GM21576 (cell line): ENCODE results near the gene PATZ1.
"Not testable (repeated sequence)": the region's sequence is repeated elsewhere in the genome, so short reads cannot be mapped to it uniquely, and the experiment has no call there.

Source experiments
- ATAC-seq: cut with Tn5 transposase; IDR thresholded peaks from one replicate; pipeline ENCODE4 v1.9.1; 2021; ENCODE audit warnings: mild to moderate bottlenecking, moderate library complexity; ENCODE audit not compliant: unreplicated experiment

PATZ1 gene, protein sequence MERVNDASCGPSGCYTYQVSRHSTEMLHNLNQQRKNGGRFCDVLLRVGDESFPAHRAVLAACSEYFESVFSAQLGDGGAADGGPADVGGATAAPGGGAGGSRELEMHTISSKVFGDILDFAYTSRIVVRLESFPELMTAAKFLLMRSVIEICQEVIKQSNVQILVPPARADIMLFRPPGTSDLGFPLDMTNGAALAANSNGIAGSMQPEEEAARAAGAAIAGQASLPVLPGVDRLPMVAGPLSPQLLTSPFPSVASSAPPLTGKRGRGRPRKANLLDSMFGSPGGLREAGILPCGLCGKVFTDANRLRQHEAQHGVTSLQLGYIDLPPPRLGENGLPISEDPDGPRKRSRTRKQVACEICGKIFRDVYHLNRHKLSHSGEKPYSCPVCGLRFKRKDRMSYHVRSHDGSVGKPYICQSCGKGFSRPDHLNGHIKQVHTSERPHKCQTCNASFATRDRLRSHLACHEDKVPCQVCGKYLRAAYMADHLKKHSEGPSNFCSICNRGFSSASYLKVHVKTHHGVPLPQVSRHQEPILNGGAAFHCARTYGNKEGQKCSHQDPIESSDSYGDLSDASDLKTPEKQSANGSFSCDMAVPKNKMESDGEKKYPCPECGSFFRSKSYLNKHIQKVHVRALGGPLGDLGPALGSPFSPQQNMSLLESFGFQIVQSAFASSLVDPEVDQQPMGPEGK

DNA sequence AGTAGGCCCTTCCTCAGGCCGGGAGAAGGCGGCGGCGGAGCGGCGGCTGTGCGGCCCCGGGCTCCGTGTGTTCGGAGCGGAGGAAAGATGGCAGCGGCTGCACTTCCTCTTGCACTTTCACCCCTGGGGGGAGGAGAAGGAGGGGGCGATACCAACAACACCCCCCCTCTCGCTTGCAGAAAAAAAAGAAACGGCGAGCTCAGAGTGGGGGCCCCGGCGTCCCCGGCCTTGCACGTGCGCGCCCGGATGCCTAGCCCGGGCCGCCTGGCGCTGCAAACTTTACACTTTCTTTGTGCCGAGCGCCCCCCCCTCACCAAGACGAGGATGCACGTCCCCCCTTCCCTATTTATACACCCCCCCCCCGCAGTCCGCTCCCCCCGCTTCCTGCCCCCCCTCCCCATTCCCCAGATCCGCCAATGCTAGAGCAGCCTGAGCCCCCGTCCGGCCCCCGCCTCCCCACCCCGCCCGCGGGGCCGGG lies at the start of gene PATZ1:
TSS of gene PATZ1 (minus strand) at position 92 of the 478 bp plus-strand sequence. CDS start 744 bp downstream, outside the sequence.
- no peak for ATAC-seq

DNA sequence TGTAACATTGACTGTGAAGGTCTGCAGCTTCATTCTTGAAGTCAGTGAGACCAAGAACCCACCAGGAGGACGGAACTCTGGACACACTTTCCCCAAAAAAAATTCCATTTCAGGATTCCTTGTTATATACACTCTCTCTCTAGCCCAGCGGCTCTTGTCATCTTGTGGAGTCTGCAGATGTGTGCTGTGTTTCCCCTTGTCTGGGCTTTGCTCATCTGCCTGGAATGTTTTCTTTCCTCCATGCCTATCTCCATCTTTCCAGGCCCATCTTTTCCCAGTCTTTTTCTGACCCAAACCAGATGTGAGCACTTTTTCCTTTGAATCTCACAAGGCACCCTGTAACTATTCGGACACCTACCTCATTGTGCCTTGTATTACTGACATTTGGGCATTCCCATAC lies 48.2 kb upstream of the PATZ1 start:
- no peak for ATAC-seq

DNA sequence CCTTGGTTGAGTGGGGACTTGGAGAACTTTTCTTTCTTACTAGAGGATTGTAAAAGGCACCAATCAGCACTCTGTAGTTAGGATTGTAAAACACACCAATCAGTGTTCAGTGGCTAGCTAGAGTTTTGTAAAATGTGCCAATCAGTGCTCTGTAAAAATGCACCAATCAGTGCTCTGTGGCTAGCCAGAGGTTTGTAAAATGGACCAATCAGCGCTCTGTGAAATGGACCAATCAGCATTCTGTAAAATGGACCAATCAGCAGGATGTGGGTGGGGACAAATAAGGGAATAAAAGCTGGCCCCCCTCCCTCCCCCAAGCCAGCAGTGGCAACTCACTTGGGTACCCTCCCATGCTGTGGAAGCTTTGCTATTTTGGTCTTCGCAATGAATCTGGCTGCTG lies 47.7 kb upstream of the PATZ1 start:
- ATAC-seq: no peak

DNA sequence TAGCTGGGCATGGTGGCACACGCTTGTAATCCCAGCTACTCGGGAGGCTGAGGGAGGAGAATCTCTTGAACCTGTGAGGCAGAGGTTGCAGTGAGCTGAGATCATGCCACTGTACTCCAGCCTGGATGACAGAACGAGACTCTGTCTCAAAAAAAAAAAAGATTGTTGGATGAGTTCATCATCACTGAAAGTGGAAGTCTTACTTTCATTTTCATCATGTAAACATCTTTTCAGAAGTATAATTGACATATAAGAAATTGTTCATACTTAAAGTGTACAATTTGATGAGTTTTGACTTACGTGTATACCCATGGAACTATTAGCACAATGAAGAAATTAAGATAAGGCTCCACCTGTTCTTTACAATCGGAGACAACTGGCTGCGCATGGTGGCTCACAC lies 32.5 kb upstream of the PATZ1 start:
- not testable (repeated sequence) for ATAC-seq

DNA sequence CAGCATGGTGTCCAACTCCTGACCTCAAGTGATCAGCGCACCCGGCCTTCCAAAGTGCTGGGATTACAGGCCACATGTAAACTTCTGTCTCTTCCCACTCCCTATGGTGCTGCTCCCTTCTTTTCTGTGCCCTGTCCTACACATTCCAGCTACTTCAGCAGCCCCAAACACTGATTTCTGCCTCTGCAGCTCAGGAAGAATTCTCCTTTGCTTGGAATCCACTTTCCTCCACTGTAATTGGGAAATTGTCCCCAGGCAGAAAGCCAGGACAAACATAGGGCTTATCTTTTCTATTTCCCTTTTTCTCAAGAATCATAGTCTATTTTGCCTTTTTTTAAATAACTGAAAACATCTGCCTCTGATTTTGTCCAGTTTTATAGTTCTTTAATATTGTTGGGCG lies 32.0 kb upstream of the PATZ1 start:
- ATAC-seq: no peak

DNA sequence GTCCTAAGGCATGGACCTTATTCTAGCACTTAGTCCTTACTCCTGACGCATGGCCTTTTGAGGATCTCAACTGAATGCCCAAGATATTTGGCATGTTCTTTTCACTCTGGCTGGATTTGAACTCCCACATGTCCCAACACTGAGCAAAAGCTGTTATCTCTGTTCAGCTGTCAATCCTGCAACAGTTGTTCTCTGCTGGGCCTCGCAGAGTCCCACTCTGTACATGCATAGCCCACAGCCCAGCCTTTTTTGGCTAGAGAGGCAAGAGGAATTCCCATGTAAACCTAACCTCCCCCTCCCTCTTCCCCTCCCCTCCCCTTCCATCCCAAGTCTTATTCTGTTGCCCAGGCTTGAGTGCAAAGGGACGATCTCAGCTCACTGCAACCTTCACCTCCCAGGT lies 31.5 kb upstream of the PATZ1 start:
- no peak for ATAC-seq

DNA sequence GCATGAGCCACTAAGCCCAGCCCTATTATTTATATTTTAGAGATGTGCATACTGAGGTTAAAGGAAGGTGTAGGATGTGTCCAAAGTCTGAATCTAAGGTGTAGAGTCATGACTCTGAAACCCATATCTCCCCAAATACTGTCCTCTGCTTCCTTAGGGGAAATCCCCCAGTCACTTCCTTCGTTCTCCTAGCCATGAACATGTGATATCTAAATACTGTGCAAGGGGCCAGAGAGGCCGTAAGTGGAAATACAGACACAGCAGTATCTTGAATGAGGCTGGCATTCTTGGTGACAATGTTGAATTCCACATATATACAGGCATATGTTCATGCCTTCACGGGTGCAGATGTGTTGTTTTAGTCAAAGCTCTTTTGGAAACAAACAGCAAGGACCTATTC lies 21.3 kb upstream of the PATZ1 start:
- no peak for ATAC-seq

DNA sequence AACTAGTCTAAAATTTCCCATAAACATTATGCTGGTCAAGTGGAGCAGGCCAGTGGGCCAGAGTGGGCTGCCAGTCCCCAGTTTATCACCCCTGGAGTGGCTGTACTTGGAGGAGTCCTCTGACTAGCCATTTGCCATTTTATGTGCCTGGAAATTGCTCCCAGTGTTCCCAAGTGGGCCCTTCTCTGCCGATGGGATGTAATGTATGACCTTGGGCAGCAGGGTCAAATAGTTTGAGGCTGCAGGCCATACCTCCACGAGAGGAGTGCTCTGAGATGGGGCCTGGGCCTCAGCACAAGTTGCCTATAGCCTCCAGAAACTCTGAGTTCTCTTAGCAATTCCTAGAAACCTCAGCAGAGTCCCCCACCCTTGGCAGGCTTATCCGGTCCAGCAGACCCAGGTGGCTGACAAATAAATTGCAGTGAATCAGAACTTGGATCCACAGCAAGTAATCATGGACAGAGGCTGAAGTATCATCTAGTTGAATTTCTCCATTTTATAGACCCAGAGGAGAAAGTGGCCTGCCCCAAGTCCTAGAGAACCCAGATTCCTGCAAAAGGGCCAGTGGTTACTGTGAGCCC lies 17.8 kb upstream of the PATZ1 start:
- ATAC-seq: no peak

DNA sequence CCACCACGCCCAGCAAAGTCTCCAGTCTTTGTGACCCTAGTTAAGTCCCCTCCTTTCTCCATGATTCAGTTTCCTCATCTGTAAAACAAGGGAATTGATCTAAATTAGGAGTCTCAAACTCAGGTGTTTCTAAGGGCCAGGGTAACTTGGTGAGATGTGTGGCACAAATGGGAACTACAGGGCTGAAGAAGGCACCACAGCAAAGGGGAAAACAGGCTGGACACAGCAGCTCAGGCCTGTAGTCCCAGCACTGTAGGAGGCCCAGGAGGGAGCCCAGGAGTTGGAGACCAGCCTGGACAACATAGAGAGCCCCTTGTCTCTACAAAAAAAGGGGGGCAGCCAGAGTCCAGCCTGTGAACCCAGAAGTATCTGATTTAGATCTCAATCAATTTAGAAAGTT lies 15.6 kb upstream of the PATZ1 start:
- no peak for ATAC-seq

DNA sequence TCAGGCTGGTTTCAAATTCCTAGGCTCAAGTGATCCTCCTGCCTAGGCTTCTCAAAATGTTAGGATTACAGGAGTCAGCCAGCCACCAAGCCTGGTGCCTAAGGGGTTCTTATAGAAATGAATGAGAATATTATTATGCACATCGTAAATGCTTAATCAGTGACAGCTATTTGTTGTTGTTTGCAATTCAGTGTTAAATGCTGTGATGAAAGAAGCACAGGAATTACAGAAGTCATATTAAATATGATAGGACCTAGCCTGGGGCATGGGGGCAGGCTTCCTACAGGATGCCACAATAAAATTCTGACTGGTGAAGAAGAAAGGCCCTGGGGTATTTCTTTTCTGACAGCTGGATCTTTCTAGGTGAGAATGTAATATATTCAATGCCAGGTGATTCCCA lies 13.9 kb upstream of the PATZ1 start:
- no peak for ATAC-seq

DNA sequence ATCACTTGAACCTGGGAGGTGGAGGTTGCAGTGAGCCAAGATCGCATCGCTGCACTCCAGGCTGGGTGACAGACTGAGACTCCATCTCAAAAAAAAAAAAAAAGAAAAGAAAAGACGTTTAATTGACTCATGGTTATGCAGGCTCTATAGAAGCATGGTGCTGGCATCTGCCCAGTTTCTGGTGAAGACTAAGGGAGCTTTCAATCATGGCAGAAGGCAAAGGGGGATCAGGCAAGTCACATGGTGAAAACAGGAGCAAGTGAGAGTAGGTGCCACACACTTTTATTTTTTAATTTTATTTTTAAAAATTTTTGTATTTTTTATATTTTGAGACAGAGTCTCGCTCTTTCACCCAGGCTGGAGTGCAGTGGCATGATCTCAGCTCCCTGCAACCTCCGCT lies 8.4 kb upstream of the PATZ1 start:
- ATAC-seq: no peak

DNA sequence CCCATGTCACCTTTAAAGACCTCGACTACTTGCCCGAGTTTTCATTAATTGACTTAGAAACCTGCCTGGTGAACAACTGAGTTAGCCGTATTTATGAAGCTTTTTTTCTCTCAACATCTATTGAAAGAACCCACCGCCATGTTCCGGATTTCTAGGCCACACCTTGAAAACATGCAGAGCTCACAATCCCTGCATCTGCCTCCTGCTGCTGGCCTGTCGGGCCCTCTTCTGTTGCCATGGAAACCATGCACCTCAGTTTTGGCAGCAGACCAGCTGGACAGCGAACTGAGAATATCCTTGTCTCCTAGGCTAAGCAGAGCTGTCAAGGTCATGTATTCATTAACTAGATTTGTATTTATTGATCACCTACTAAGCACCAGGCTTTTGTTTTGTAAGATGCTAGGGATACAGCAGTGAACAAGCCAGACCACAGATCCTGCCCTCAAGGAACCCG lies 4.3 kb upstream of the PATZ1 start:
- ATAC-seq: no peak

DNA sequence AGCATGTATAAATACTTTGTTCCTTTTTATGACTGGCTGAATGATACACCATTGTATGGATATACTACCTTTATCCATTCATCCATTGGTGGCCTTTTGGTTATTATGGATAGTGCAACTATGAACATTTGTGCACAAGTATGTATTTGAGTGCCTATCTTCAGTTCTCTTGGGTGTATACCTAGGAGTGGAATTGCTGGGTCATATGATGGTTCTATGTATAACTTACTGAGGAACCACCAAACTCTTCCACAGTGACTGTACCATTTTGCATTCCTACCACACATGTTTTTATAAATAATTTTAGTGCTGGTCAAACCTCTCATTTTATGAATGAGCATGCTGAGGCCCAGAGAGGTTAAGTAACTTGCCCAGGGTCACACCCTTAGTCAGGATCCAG lies 3.8 kb upstream of the PATZ1 start:
- no peak for ATAC-seq

DNA sequence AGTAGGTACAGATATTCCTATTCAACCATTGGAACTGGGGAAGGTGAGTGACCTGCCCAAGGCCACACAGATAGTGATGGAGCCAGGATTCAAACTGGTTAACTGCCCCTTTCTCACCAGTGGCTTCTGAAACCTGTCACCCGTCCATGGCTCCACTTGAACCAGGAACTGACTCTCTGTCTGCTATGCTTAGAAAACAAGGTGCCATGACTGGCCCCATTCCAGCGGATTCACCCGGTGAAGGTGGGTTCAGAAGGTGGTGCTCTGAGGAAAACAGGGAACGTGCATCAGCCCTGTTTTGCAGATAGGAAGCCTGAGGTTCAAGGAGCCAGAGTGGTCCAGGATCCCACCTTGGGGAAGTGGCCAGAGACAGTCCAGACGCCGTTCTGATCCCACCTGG lies 2.6 kb upstream of the PATZ1 start:
- no peak for ATAC-seq

DNA sequence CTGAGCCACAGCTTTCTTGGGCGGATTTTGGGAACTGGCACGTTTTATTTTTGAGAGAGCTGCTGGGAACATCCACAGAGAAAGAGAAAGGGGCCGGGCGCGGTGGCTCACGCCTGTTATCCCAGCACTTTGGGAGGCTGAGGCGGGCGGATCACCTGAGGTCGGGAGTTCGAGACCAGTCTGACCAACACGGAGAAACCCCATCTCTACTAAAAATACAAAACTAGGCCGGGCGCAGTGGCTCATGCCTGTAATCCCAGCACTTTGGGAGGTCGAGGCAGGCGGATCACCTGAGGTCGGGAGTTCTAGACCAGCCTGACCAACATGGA lies 1.8 kb upstream of the PATZ1 start:
- ATAC-seq: not testable (repeated sequence)

DNA sequence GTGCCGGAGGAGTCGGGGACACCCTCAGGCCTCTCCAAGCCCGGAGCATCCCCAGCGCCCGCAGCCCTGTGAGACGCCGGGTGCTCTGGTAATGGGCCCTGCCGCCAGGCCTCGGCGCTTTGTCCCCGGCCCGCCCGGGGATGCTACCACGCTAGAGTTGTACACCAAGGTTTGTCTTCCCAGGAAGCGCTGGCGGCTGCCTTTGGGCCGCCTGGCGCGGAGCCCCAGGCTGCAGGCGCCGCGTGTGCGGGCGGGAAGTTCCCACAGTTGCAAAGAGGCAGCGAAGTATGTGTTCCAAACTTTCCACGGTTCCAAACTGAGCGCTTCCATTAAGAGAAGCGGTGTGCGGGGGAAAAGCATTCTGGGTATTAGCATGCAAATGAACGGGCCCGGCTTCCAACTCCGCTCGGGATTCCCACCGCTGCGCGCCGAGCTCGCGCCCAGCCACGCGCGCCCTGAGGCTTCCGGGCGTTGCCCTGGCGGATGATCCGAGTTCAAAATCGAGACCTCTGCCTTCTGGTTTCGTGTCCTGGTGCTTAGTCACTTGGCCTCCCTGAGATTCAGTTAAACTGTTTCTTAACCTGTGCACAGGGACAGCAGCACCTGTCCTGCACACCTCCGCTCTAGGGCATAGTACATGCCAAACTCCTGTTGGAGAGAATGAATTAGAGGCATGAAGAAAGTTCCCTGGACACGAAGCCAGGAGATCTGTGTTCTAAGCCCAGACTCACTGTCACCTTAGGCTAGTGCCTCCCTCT lies 1.3 kb upstream of the PATZ1 start:
- ATAC-seq: no peak

DNA sequence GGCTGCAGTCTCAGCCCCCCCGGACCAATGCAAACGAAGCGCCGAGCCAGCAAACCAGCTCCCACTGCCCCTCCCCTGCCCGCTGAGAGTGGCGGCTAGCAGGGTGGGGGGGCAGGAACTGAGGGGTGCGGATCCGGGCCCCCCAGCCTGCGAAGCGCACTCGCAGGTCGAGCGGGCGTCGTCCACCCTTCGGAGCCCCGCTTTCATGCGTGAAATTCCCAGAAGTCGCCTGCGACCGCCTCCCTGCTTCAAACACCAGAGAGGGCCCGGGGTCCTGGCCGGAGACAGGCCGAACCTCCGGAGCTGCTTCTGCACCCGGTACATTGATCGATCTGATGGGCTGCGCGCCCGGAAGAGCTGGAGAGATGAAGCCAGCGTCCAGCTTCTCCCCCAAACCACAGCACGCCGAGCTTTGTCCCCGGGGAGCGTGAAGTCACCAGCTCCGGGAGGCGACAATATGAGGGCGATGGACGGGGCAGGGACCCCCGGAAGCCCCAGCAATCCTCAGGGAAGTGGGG lies 646 bp upstream of the PATZ1 start:
- ATAC-seq: no peak

DNA sequence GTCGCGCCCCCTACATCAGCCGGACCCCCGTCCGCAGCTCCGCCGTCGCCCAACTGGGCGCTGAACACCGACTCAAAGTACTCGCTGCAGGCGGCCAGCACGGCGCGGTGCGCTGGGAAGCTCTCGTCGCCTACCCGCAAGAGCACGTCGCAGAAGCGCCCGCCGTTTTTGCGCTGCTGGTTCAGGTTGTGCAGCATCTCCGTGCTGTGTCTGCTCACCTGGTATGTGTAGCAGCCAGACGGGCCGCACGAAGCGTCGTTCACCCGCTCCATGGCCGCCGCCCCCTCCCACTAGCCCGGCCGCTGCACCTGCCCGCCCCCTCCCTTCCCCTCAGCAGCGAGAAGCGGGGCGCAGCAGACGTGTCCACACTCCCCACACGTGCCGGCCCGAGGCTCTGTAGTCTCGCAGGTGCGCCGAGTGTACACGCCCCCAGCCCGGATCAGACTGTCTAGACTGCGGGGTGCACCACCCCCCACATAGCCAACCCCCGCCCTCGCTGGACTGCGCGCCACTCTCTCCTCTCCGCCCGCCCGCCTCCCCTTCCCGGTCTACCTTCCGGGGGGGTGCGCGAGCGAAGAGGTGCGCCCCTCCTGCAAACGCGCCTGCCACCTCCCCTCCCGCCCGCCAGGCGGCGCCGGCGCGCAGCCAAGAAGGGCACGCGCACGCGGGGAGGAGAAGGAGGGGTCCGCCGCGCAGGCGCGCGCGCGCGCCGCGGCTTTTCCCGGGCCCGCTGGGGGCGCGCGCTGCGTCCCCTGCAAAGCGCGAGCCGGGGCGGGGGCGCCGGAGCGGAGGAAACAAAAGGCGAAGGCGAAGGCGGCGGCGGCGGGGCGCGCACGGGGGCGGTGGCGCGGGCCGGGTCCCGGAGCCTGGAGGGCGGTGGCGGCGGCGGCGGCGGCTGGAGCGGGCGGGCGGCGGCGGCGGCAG lies 553 bp downstream of the PATZ1 start:
- no peak for ATAC-seq

DNA sequence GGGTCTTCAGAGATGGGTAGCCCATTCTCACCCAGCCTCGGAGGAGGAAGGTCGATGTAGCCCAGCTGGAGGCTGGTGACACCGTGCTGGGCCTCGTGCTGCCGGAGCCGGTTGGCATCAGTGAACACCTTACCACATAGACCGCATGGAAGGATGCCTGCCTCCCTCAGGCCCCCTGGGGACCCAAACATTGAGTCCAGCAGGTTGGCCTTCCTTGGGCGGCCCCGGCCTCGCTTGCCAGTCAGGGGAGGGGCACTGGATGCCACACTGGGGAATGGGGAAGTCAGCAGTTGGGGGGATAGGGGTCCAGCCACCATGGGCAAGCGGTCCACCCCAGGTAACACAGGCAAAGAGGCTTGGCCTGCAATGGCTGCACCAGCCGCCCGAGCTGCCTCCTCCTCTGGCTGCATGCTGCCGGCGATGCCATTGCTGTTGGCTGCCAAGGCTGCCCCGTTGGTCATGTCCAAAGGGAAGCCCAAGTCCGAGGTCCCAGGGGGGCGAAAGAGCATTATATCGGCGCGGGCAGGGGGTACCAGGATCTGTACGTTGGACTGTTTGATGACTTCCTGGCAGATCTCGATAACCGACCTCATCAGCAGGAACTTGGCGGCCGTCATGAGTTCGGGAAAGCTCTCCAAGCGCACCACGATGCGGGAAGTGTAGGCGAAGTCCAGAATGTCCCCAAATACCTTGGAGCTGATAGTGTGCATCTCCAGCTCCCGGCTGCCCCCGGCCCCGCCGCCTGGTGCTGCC lies 1.4 kb downstream of the PATZ1 start:
- no peak for ATAC-seq
